ENCODE results near the gene VRK1. TPM values are rescaled to one million over a fixed set of nuclear protein-coding genes. Genes with fewer than 3 reads are reported as not detected.

Gene VRK1
- total RNA-seq, 2 experiments from 2014 or later = 62.0 to 64.1 TPM

DNA sequence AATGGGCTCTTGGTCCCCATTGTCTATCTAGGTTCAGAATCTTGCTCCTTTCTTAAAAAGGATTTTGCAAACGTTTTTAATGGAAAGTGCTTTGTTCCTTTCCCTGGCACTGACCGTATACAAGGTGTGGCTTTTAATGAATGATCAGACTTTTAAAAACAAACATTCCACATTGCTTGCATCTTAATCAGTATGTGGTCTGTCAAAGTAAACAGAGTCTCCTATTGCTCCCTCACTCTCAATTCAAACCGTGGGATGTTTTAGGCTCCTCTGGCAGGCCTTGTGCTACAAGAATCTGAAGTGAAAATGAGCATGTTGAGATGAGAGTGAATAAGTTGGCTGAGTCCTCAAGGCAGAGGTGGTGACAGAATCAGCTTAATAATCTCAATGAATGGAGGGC is 107.0 kb downstream of the VRK1 start:
- no peaks in the 10 kb centered on the region for H3K4me1 Mint-ChIP-seq
- peaks cover 8% of the 10 kb centered on the region for H3K36me3 Mint-ChIP-seq (ENCODE audit: low read depth)
- ChIA-PET POLR2A (no interaction called here), CTCF (no interaction called here)
- no peaks in the 10 kb centered on the region for H3K27me3 Mint-ChIP-seq
- no peak for DNase-seq
- no peak overlapping the region for H3K4me3 Mint-ChIP-seq
- H3K27ac Mint-ChIP-seq = no peak overlapping the region
- peaks cover 6% of the 10 kb centered on the region for H3K9me3 Mint-ChIP-seq

DNA sequence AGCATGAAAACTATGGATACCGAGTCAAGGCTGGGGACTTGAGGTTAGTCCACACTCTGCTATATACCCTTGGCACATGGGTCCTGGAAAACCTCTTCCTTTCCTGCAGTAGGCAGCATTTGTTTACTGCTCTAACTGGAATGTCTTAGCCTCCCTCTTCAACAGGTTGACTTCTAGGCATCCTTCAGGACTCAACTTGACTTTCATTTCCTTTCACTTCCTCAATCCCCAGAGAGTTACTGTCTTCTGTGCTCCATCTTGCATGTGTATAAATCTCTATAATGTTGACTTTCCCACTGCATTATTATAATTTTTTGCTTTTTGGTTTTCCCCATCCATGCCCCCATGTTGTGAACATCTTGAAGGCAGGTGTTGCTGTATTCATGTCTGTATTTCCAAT is 107.9 kb downstream of the VRK1 start:
- H3K4me1 Mint-ChIP-seq = no peaks in the 10 kb centered on the region
- CTCF ChIA-PET = no interaction called here
- no peak overlapping the region for H3K27ac Mint-ChIP-seq

DNA sequence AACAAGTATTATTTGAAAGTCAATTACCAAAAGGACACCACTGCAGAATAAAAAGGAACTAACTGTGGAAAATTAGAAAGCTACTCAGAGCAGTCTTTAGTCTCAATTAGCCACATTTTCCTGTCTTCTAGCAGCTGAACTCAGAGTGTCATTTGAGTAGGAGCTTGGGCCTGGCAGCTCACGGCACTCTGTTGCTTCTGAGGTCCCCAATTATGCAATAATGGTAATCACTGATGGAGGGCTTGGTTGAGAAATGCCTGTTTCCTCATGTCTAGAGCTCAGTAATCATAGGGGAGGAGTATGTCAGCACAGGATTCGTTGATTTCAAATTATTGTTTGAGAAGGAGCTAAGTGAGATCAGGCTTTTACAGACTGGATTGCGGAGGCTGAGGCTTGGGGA is 108.6 kb downstream of the VRK1 start:
- Mint-ChIP-seq H3K36me3 (ENCODE audit: low read depth) (peaks cover 15% of the 10 kb centered on the region), H3K27me3 (no peaks in the 10 kb centered on the region), H3K27ac (no peak overlapping the region), H3K4me3 (no peak overlapping the region), H3K9me3 (peaks cover 17% of the 10 kb centered on the region), H3K4me1 (no peaks in the 10 kb centered on the region)
- no peak for DNase-seq
- CTCF ChIA-PET = no interaction called here
- POLR2A ChIA-PET = no interaction called here

More for the DNA sequence above, 107.9 kb downstream of the VRK1 start:
- Mint-ChIP-seq H3K9me3 (peaks cover 15% of the 10 kb centered on the region), H3K36me3 (ENCODE audit: low read depth) (peaks cover 13% of the 10 kb centered on the region), H3K4me3 (no peak overlapping the region), H3K27me3 (no peaks in the 10 kb centered on the region)
- POLR2A ChIA-PET = no interaction called here
- DNase-seq = no peak

- CTCF ChIA-PET = no interaction called here
- peaks cover under 1% of the 10 kb centered on the region for H3K4me1 Mint-ChIP-seq
- peaks cover 17% of the 10 kb centered on the region for H3K9me3 Mint-ChIP-seq
- no peak overlapping the region for H3K4me3 Mint-ChIP-seq
- peaks cover 15% of the 10 kb centered on the region for H3K36me3 Mint-ChIP-seq (ENCODE audit: low read depth)
- no peak for DNase-seq
- POLR2A ChIA-PET = no interaction called here
- H3K27ac Mint-ChIP-seq = no peak overlapping the region
- no peaks in the 10 kb centered on the region for H3K27me3 Mint-ChIP-seq
Measured at GRCh38 chr14:96906434-96906833, 109.3 kb downstream of the VRK1 start.

DNA sequence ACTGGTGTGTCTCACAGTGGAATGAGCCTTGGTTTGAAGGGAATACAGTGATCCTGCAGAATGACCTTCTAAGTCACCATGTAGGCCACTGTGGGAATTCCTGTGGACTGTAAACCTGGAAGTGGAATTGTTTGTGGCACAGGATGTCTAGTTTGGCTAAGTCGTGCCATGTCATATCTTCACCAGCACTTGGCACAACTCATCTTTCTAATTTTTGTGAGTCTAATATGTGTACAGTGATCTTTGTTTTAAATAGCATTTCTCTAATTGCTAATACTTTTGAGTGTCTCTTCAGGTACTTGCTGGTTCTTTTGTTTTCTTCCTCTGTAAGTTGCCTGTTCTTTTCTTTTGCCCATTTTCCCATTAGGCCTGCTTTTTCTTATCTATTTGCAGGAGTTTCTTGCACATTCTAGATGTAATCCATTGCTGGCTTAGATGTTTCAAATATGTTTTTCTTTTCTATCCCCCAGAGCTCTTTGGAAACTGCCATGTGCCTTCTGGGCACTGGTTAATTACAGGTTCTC is 112.7 kb downstream of the VRK1 start:
- H3K4me1 Mint-ChIP-seq = peaks cover 5% of the 10 kb centered on the region
- H3K27ac Mint-ChIP-seq = no peak overlapping the region
- DNase-seq = no peak
- H3K4me3 Mint-ChIP-seq = no peak overlapping the region
- H3K36me3 Mint-ChIP-seq (ENCODE audit: low read depth) = peaks cover 15% of the 10 kb centered on the region
- no peaks in the 10 kb centered on the region for H3K27me3 Mint-ChIP-seq
- peaks cover 17% of the 10 kb centered on the region for H3K9me3 Mint-ChIP-seq
- CTCF ChIA-PET = no interaction called here
- POLR2A ChIA-PET = no interaction called here

DNA sequence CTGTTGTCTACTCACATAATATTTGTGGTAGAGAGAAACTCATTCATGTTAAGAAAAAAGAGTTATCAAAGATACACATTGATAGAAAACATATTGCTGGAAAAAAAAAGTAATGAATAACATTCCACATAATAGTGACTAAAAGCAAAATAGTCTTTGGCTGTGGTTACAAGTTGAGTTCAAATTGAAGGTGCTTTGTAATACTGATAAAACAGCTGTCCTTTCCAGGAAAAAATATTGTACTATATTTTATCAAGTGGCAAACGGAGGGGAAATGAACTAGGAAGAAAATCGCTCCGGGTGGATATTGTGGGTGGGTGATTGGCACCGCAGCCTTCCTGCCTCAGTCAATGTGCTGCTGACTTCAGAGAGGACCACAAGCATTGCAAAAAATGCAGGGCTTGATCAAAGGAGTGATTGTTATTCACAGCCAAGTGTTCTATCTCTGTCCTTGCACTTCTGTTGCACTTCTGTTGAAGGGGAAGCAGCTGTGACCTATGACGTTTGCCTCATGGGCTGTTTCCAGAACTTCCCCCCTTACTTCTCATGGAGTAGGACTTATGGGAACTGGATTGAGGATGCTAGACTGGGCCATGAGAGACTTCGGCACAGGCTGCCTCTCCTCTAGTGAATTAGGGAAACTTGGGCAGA is 114.4 kb downstream of the VRK1 start:
- CTCF ChIA-PET = no interaction called here
- Mint-ChIP-seq H3K27me3 (no peaks in the 10 kb centered on the region), H3K9me3 (peaks cover 17% of the 10 kb centered on the region), H3K4me3 (no peak overlapping the region), H3K27ac (no peak overlapping the region), H3K4me1 (peaks cover 5% of the 10 kb centered on the region), H3K36me3 (ENCODE audit: low read depth) (peaks cover 16% of the 10 kb centered on the region)
- POLR2A ChIA-PET = no interaction called here
- no peak for DNase-seq

DNA sequence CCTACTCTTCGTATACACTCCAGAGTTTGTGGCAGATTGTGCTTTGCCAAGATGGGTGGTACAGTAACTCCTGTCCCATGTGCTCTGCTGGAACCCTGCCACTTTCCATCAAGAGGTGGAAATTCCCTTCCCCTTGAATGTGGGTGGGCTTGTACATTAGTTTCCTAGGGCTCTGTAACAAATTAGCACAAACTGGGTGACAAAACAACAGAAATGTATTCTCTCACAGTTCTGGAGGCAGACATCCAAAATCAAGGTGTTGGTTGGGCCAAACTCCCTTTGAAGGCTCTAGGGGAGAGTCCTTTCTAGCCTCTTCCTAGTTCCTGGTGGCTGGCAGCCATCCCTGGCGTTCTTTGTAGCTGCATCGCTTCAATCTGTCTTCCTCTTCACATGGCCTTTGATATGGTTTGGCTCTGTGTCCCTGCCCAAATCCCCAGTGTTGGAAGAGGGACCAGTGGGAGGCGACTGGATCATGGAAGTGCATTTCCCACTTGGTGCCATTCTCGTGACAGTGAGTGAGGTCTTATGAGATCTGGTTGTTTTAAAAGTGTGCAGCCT is 117.5 kb downstream of the VRK1 start:
- Mint-ChIP-seq H3K27ac (no peak overlapping the region), H3K27me3 (no peaks in the 10 kb centered on the region), H3K4me1 (peaks cover 5% of the 10 kb centered on the region), H3K36me3 (ENCODE audit: low read depth) (peaks cover 9% of the 10 kb centered on the region), H3K9me3 (peaks cover 7% of the 10 kb centered on the region), H3K4me3 (no peak overlapping the region)
- DNase-seq = no peak
- CTCF ChIA-PET = no interaction called here
- POLR2A ChIA-PET = no interaction called here

GRCh38 chr14:96915478-96915877 is 118.3 kb downstream of the VRK1 start:
- Mint-ChIP-seq H3K4me1 (peaks cover 5% of the 10 kb centered on the region), H3K4me3 (no peak overlapping the region), H3K36me3 (ENCODE audit: low read depth) (peaks cover 3% of the 10 kb centered on the region), H3K27ac (no peak overlapping the region), H3K27me3 (no peaks in the 10 kb centered on the region), H3K9me3 (no peaks in the 10 kb centered on the region)
- DNase-seq = no peak
- CTCF ChIA-PET = no interaction called here
- POLR2A ChIA-PET = no interaction called here

DNA sequence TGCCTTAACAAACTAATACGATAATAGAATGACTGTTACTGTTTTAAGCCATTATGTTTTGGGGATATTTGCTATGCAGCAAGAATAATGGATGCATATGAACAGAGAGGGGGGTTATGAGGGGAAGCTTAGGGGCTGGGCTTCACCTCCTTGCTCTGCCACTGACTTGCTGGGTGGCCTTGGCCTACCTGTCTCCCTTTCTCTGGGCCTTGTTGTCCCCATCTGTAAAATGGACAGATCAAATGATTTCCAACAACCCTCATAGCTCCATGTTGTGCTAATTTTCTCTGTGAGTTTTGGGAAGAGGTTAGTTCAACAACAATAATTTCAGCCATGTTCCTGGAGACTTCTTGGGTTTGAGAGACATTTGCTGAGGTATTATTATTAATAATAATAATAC is 119.6 kb downstream of the VRK1 start:
- H3K36me3 Mint-ChIP-seq (ENCODE audit: low read depth) = peaks cover 3% of the 10 kb centered on the region
- CTCF ChIA-PET = no interaction called here
- no peak for DNase-seq
- H3K4me3 Mint-ChIP-seq = no peak overlapping the region
- H3K4me1 Mint-ChIP-seq = peaks cover 2% of the 10 kb centered on the region
- no peak overlapping the region for H3K27ac Mint-ChIP-seq
- POLR2A ChIA-PET = no interaction called here
- no peaks in the 10 kb centered on the region for H3K27me3 Mint-ChIP-seq
- H3K9me3 Mint-ChIP-seq = no peaks in the 10 kb centered on the region

DNA sequence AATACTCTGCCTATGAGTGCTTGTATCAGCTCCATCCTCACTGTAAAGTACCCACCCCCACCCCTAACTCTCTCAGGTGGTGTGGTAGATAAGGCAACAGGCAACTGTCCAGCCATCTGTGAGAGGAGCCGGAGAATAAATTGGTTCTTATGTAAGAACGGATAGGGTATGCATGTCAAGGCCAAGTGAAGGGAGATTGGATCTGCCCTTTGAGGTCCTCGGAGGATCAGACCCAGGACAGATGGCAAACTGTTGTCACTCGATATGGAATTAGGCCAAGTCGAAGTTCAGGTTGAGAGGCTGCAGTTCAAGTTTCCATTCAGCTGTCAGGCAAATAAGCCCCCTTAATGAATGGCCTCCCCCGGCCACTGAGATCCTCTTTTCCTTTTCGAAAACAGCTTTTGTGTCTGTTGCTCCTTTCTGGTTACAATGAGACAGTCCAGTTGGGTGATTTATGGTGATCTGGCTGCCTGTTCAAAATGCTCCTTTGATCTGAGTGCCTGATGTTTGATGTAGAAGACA is 120.3 kb downstream of the VRK1 start:
- Mint-ChIP-seq H3K36me3 (ENCODE audit: low read depth) (peaks cover 3% of the 10 kb centered on the region), H3K4me3 (no peak overlapping the region), H3K9me3 (no peaks in the 10 kb centered on the region), H3K27me3 (no peaks in the 10 kb centered on the region), H3K4me1 (no peaks in the 10 kb centered on the region), H3K27ac (no peak overlapping the region)
- ChIA-PET POLR2A (no interaction called here), CTCF (no interaction called here)
- no peak for DNase-seq

GRCh38 chr14:96920023-96920422 is 122.8 kb downstream of the VRK1 start:
- no peak for DNase-seq
- Mint-ChIP-seq H3K27ac (no peak overlapping the region), H3K9me3 (no peaks in the 10 kb centered on the region), H3K4me3 (no peak overlapping the region), H3K36me3 (ENCODE audit: low read depth) (peaks cover 2% of the 10 kb centered on the region), H3K4me1 (no peaks in the 10 kb centered on the region), H3K27me3 (no peaks in the 10 kb centered on the region)
- ChIA-PET POLR2A (no interaction called here), CTCF (no interaction called here)

DNA sequence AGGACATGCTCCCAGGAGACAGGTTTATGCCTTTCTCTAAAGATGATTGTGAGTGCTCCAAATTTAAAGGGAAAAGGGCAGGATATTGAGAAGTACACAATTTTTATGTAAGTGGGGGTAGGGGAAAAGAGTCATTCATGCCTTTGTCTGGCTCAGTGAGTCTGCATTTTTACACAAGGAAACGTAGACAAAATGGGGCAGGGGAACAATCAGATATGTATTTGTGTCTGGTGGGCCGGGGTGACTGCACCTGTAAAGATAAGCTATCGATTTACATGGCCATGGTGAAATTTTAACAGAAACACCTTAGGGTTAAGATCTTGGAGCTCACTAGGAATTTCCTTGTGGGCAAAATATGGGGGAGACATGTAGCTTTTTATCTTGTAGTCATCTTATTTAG is 123.6 kb downstream of the VRK1 start:
- ChIA-PET CTCF (no interaction called here), POLR2A (no interaction called here)
- no peak for DNase-seq
- Mint-ChIP-seq H3K9me3 (no peaks in the 10 kb centered on the region), H3K4me3 (no peak overlapping the region), H3K27me3 (no peaks in the 10 kb centered on the region), H3K4me1 (no peaks in the 10 kb centered on the region), H3K36me3 (ENCODE audit: low read depth) (no peaks in the 10 kb centered on the region), H3K27ac (no peak overlapping the region)

DNA sequence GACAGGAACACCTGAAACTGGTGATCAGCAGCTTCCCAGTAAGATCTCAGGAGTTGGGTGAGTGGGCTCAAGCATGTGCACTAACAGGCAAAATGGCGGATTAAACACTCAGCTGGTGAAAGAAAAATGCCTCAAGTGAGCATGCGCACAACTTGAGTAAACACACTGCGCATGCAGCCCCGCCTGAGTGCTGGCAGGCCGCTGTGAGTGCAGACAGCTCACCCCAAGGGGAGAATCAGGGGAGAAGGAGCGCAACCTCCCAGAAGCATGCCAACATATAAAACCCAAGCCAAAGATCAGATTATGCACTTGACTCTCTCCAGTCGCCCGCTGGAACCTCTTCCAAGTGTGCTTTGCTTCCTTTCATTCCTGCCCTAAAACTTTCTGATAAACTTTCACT is 125.8 kb downstream of the VRK1 start:
- no peaks in the 10 kb centered on the region for H3K36me3 Mint-ChIP-seq (ENCODE audit: low read depth)
- no peak overlapping the region for H3K4me3 Mint-ChIP-seq
- ChIA-PET CTCF (no interaction called here), POLR2A (no interaction called here)
- H3K27me3 Mint-ChIP-seq = no peaks in the 10 kb centered on the region
- DNase-seq = no peak
- H3K9me3 Mint-ChIP-seq = no peaks in the 10 kb centered on the region
- H3K4me1 Mint-ChIP-seq = no peaks in the 10 kb centered on the region
- H3K27ac Mint-ChIP-seq = no peak overlapping the region

DNA sequence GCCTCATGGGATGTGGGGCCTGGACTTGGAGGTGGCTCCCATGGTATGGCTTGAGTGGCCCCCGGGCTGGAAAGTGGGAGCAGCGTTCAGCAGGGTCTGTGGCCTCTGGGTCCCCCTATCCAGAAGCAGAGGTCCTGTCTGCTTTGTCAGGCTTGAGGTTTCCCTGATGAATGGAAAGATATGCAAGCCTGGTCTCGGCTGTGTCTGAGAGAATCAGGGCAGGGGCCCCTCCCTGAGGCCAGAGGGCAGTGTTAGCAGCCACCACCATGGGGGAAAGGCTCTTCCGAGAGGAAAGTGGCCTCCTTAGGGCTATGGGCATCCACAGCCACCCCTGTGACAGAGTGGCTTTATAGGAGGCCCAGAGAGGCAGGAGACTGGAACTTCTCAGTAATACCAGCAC is 128.2 kb downstream of the VRK1 start:
- POLR2A ChIA-PET = no interaction called here
- CTCF ChIA-PET = no interaction called here
- no peaks in the 10 kb centered on the region for H3K36me3 Mint-ChIP-seq (ENCODE audit: low read depth)

More for the DNA sequence above, 128.2 kb downstream of the VRK1 start:
- no peak for DNase-seq
- Mint-ChIP-seq H3K4me3 (no peak overlapping the region), H3K9me3 (no peaks in the 10 kb centered on the region), H3K27me3 (no peaks in the 10 kb centered on the region), H3K4me1 (no peaks in the 10 kb centered on the region), H3K27ac (no peak overlapping the region)

Measured in activated CD4-positive, alpha-beta memory T cell treated with anti-CD3 and anti-CD28 coated beads, Interleukin-2, amount 10 ng/mL, durations not matched to agents 7 days and 5 days (primary cell).